ENCODE results near the gene STK39. TPM values are rescaled to one million over a fixed set of nuclear protein-coding genes. Genes with fewer than 3 reads are reported as not detected.

STK39 gene
- total and polyA plus RNA-seq, 2 donors (not counting 1 experiment from before 2014, with no cell fraction given), result 2.3 to 14.6 TPM

GRCh38 chr2:168136392-168136977, 110.9 kb downstream of the STK39 start:
- no peak overlapping the region for H2AFZ ChIP-seq (ENCODE audit: insufficient read depth, low read depth, low read length, poor library complexity, severe bottlenecking)
- H3K27ac ChIP-seq (ENCODE audit: low read length in 2 of 2), result no peak overlapping the region
- TF ChIP-seq CTCF (IDR thresholded peaks at IDR 0.05) (peak; percentile 73), EZH2 (IDR thresholded peaks at IDR 0.05; ENCODE audit: borderline replicate concordance, insufficient read depth, low read depth, low read length, poor library complexity, severe bottlenecking) (no peak)
- H3K36me3 ChIP-seq (replicated peaks in 1 of 2; ENCODE audit: control extremely low read depth in 1 of 2, control insufficient read depth in 1 of 2, extremely low read depth in 1 of 2, insufficient read depth in 2 of 2, low read length in 1 of 2), result peaks cover 1 to 7% of the 10 kb centered on the region in 2 experiments
- H4K20me1 ChIP-seq (ENCODE audit: control insufficient read depth, insufficient read depth, low read length, poor library complexity, severe bottlenecking), result no peaks in the 10 kb centered on the region
- POLR2A ChIA-PET, result no interaction called here
- Mint-ChIP-seq H3K9me3 (ENCODE audit: insufficient read depth) (no peaks in the 10 kb centered on the region), H3K27ac (no peak overlapping the region), H3K27me3 (no peaks in the 10 kb centered on the region), H3K4me1 (peaks cover 21% of the 10 kb centered on the region), H3K4me3 (no peak overlapping the region)
- no peaks in the 10 kb centered on the region for H3K27me3 ChIP-seq (replicated peaks in 1 of 4; ENCODE audit: control extremely low read depth in 1 of 4, control insufficient read depth in 3 of 4, insufficient read depth in 4 of 4, low read length in 3 of 4)
- ATAC-seq (ENCODE audit: low read depth) (no peak), DNase-seq (peak; percentile 46)
- H3K9ac ChIP-seq (ENCODE audit: low read length), result no peak overlapping the region
- intact Hi-C loops (cut with micrococcal nuclease), result loop anchor here (2.0 to 5.0 kb wide), 4 partner anchors 110 to 786 kb away; partner anchors contain the start of gene STK39
- no peaks in the 10 kb centered on the region for H3K79me2 ChIP-seq (ENCODE audit: control insufficient read depth, insufficient read depth, low read length)
- no peak overlapping the region for H3K4me3 ChIP-seq (ENCODE audit: control extremely low read depth in 1 of 5, extremely low read depth in 1 of 5, insufficient read depth in 1 of 5, low read depth in 2 of 5, low read length in 4 of 5)
- H3K9me3 ChIP-seq (ENCODE audit: control extremely low read depth in 1 of 3, control insufficient read depth in 2 of 3, insufficient read depth in 1 of 3, low read length in 2 of 3), result no peaks in the 10 kb centered on the region
- CTCF ChIA-PET, result interaction anchor here (0.7 to 6.3 kb wide), 4 partner anchors 18 to 200 kb away, joined by 4 to 59 read pairs (median 8); no protein-coding TSS in a partner anchor
- no peak overlapping the region for H3K4me2 ChIP-seq (replicated peaks; ENCODE audit: low read depth, low read length, poor library complexity, severe bottlenecking)
- H3K4me1 ChIP-seq (ENCODE audit: control insufficient read depth in 2 of 2, insufficient read depth in 2 of 2, low read length in 2 of 2), result peaks cover 0 to 5% of the 10 kb centered on the region in 2 donors
- no CpG with 5 or more reads among the region's 2 CpGs for WGBS (ENCODE audit: insufficient coverage)

- H3K4me3 Mint-ChIP-seq, result no peak overlapping the region
- no peak overlapping the region for H3K27ac Mint-ChIP-seq
- no peak overlapping the region for H3K4me3 ChIP-seq (ENCODE audit: control extremely low read depth in 1 of 5, extremely low read depth in 1 of 5, insufficient read depth in 1 of 5, low read depth in 2 of 5, low read length in 4 of 5)
- no peak overlapping the region for H3K4me2 ChIP-seq (replicated peaks; ENCODE audit: low read depth, low read length, poor library complexity, severe bottlenecking)
- TF ChIP-seq EZH2 (IDR thresholded peaks at IDR 0.05; ENCODE audit: borderline replicate concordance, insufficient read depth, low read depth, low read length, poor library complexity, severe bottlenecking), result no peak
- no peak for TF ChIP-seq CTCF (IDR thresholded peaks at IDR 0.05)
- intact Hi-C loops (cut with micrococcal nuclease), result loop anchor here (2.0 to 5.0 kb wide), 4 partner anchors 111 to 787 kb away; partner anchors contain the start of gene STK39
- peaks cover 0 to 5% of the 10 kb centered on the region in 2 donors for H3K4me1 ChIP-seq (ENCODE audit: control insufficient read depth in 2 of 2, insufficient read depth in 2 of 2, low read length in 2 of 2)
- no peaks in the 10 kb centered on the region for H3K27me3 Mint-ChIP-seq
- H4K20me1 ChIP-seq (ENCODE audit: control insufficient read depth, insufficient read depth, low read length, poor library complexity, severe bottlenecking), result no peaks in the 10 kb centered on the region
- H3K27ac ChIP-seq (ENCODE audit: low read length in 2 of 2), result no peak overlapping the region
- no peak for DNase-seq
- H3K9me3 ChIP-seq (ENCODE audit: control extremely low read depth in 1 of 3, control insufficient read depth in 2 of 3, insufficient read depth in 1 of 3, low read length in 2 of 3), result no peaks in the 10 kb centered on the region
- POLR2A ChIA-PET, result no interaction called here
- H3K79me2 ChIP-seq (ENCODE audit: control insufficient read depth, insufficient read depth, low read length), result no peaks in the 10 kb centered on the region
- no CpG with 5 or more reads among the region's 4 CpGs for whole genome bisulfite sequencing (ENCODE audit: insufficient coverage)
- ATAC-seq (ENCODE audit: low read depth), result no peak
- CTCF ChIA-PET, result interaction anchor here (0.6 to 6.3 kb wide), 7 partner anchors 17 to 201 kb away, joined by 3 to 59 read pairs (median 4); no protein-coding TSS in a partner anchor
- H3K27me3 ChIP-seq (replicated peaks in 1 of 4; ENCODE audit: control extremely low read depth in 1 of 4, control insufficient read depth in 3 of 4, insufficient read depth in 4 of 4, low read length in 3 of 4), result no peaks in the 10 kb centered on the region
- H3K4me1 Mint-ChIP-seq, result peaks cover 21% of the 10 kb centered on the region
- peaks cover 1 to 9% of the 10 kb centered on the region in 2 experiments for H3K36me3 ChIP-seq (replicated peaks in 1 of 2; ENCODE audit: control extremely low read depth in 1 of 2, control insufficient read depth in 1 of 2, extremely low read depth in 1 of 2, insufficient read depth in 2 of 2, low read length in 1 of 2)
- no peaks in the 10 kb centered on the region for H3K9me3 Mint-ChIP-seq (ENCODE audit: insufficient read depth)
- H2AFZ ChIP-seq (ENCODE audit: insufficient read depth, low read depth, low read length, poor library complexity, severe bottlenecking), result no peak overlapping the region
- no peak overlapping the region for H3K9ac ChIP-seq (ENCODE audit: low read length)
Observed at GRCh38 chr2:168135630-168136029, 111.8 kb downstream of the STK39 start.

Measured in B cell (primary cell).